B cell (primary cell): ENCODE measurements around the gene SLC9A5. TPM values are rescaled to one million over a fixed set of nuclear protein-coding genes. Genes with fewer than 3 reads are reported as not detected.

Experiments used
- ATAC-seq: fragments of 200-7000 bp; cut with Tn5 transposase; one replicate; pipeline ENCODE4 v1.10.0; 2021; ENCODE audit warnings: low read depth, mild to moderate bottlenecking, moderate number of reproducible peaks, moderate library complexity
- CTCF ChIA-PET: fragments of 350-600 bp; sonication (Branson Sonifier 250); formaldehyde crosslinking; loops from one replicate; lab custom pipeline; 2021; ENCODE audit warnings: antibody characterized with exemption, inconsistent platforms; lab: Charles Lee
- POLR2A ChIA-PET: fragments of 350-600 bp; sonication (Branson Sonifier 250); formaldehyde crosslinking; loops from one replicate; lab custom pipeline; 2021; ENCODE audit warnings: antibody characterized with exemption; lab: Charles Lee
- DNase-seq: peaks from one replicate; pipeline ENCODE4 v3.0.0; 2013
- H2AFZ ChIP-seq: 2 replicates; pipeline ENCODE4 v1.6.1; 2012; ENCODE audit warnings: mild to moderate bottlenecking, low read depth, low read length; ENCODE audit not compliant: insufficient read depth, poor library complexity, severe bottlenecking
- H3K27ac ChIP-seq, 2 donors: 1 replicate in 1 of 2; 2 replicates in 1 of 2; pipeline ENCODE4 v1.5.1; 2012 to 2013; ENCODE audit warnings: low read length in 2 of 2, mild to moderate bottlenecking in 2 of 2, moderate library complexity in 1 of 2
- H3K27me3 ChIP-seq, 4 experiments: fragments of 200-600 bp in 1 of 4; sonication (generic) in 1 of 4; replicated peaks in 1 of 4; 1 replicate in 2 of 4; 2 replicates in 2 of 4; pipeline versions ENCODE4 v1.6.1 to v1.7.0; 2013 to 2016; ENCODE audit warnings: low read length in 3 of 4, mild to moderate bottlenecking in 2 of 4, mixed read lengths in 1 of 4, moderate library complexity in 1 of 4; ENCODE audit not compliant: insufficient read depth in 4 of 4, control insufficient read depth in 3 of 4; ENCODE audit errors: control extremely low read depth in 1 of 4
- H3K36me3 ChIP-seq, 2 experiments: replicated peaks in 1 of 2; 1 replicate in 1 of 2; 2 replicates in 1 of 2; pipeline versions ENCODE4 v1.6.1 to v1.7.1; 2013; ENCODE audit warnings: low read length in 1 of 2; ENCODE audit not compliant: insufficient read depth in 2 of 2, control insufficient read depth in 1 of 2; ENCODE audit errors: control extremely low read depth in 1 of 2, extremely low read depth in 1 of 2
- H3K4me1 ChIP-seq, 2 donors: fragments of 200-600 bp in 1 of 2; sonication (generic) in 1 of 2; 1 replicate in 1 of 2; 2 replicates in 1 of 2; pipeline versions ENCODE4 v1.5.1 to v1.6.1; 2013 to 2017; ENCODE audit warnings: low read length in 2 of 2; ENCODE audit not compliant: control insufficient read depth in 2 of 2, insufficient read depth in 2 of 2
- H3K4me2 ChIP-seq: replicated peaks from 2 replicates; pipeline ENCODE3; 2012; ENCODE audit warnings: mild to moderate bottlenecking, low read depth, low read length; ENCODE audit not compliant: poor library complexity, severe bottlenecking
- H3K4me3 ChIP-seq, 5 experiments: fragments of 200-600 bp in 1 of 5; sonication (generic) in 1 of 5; 1 replicate in 3 of 5; 2 replicates in 2 of 5; pipeline versions ENCODE4 v1.5.1 to v1.7.0; 2011 to 2016; ENCODE audit warnings: low read length in 4 of 5, mild to moderate bottlenecking in 4 of 5, low read depth in 2 of 5, control low read depth in 1 of 5, moderate library complexity in 1 of 5; ENCODE audit not compliant: insufficient read depth in 1 of 5; ENCODE audit errors: control extremely low read depth in 1 of 5, extremely low read depth in 1 of 5
- H3K79me2 ChIP-seq: fragments of 200-600 bp; sonication (generic); one replicate; pipeline ENCODE4 v1.6.0; 2016; ENCODE audit warnings: low read length; ENCODE audit not compliant: control insufficient read depth, insufficient read depth
- H3K9ac ChIP-seq: fragments of 200-600 bp; sonication (generic); 2 replicates; pipeline ENCODE4 v1.6.1; 2017; ENCODE audit warnings: mild to moderate bottlenecking, low read length, moderate library complexity
- H3K9me3 ChIP-seq, 3 donors: one replicate each; pipeline versions ENCODE4 v1.6.1 to v1.7.1; 2013; ENCODE audit warnings: low read length in 2 of 3; ENCODE audit not compliant: control insufficient read depth in 2 of 3, insufficient read depth in 1 of 3; ENCODE audit errors: control extremely low read depth in 1 of 3
- H4K20me1 ChIP-seq: 2 replicates; pipeline ENCODE4 v1.6.0; 2012; ENCODE audit warnings: mild to moderate bottlenecking, low read length; ENCODE audit not compliant: insufficient read depth, control insufficient read depth, poor library complexity, severe bottlenecking
- H3K27ac Mint-ChIP-seq: one replicate; pipeline ENCODE4 v1.8.0; 2021; ENCODE audit warnings: mixed read lengths
- H3K27me3 Mint-ChIP-seq: one replicate; pipeline ENCODE4 v1.8.0; 2021; ENCODE audit warnings: mixed read lengths
- H3K4me1 Mint-ChIP-seq: one replicate; pipeline ENCODE4 v1.8.0; 2021; ENCODE audit warnings: mixed read lengths
- H3K4me3 Mint-ChIP-seq: one replicate; pipeline ENCODE4 v1.8.0; 2021; ENCODE audit warnings: mixed read lengths
- H3K9me3 Mint-ChIP-seq: one replicate; pipeline ENCODE4 v1.8.0; 2022; ENCODE audit warnings: mixed read lengths; ENCODE audit not compliant: insufficient read depth
- CTCF ChIP-seq: fragments of 200-600 bp; IDR thresholded peaks from one replicate; pipeline ENCODE4 v1.8.0; 2022; ENCODE audit warnings: antibody characterized with exemption, mild to moderate bottlenecking
- EZH2 ChIP-seq: IDR thresholded peaks from 2 replicates; pipeline ENCODE4 v1.6.1; 2012; ENCODE audit warnings: borderline replicate concordance, low read depth, mild to moderate bottlenecking, moderate library complexity, low read length; ENCODE audit not compliant: insufficient read depth, poor library complexity, severe bottlenecking
- WGBS: methylation state at CpG from one replicate; pipeline ENCODE4 v1.1.5; 2013; ENCODE audit warnings: missing lambda C conversion rate; ENCODE audit not compliant: insufficient coverage; 5-methylcytosine and 5-hydroxymethylcytosine counted together
- intact Hi-C: fragments of 100-400 bp; cut with micrococcal nuclease; formaldehyde crosslinking; loops from one replicate; pipeline ENCODE4 v1.10.0; 2022
- polyA plus RNA-seq: library from polyadenylated mRNA; depleted of rRNA; stranded (reverse); fragments of >200 nt; gene quantifications from 2 replicates; pipeline ENCODE4 v1.2.3, GENCODE V29; 2012
- total RNA-seq, 2 donors: library from RNA; stranded (reverse); fragments of 120-200 nt in 1 of 2; gene quantifications; 1 replicate in 1 of 2; 2 replicates in 1 of 2; pipeline versions ENCODE4 v1.2.3 to v1.2.4, GENCODE V29; 2013 to 2022

Gene SLC9A5
- total and polyA plus RNA-seq, 2 donors (not counting 1 experiment from before 2014, with no cell fraction given): 1.7 TPM

GRCh38 chr16:67249178-67250044 lies 632 bp downstream of the SLC9A5 start:
- DNase-seq (no peak), ATAC-seq (no peak)
- peaks cover 8% of the 10 kb centered on the region for H4K20me1 ChIP-seq
- Mint-ChIP-seq H3K4me1 (peaks cover 43% of the 10 kb centered on the region), H3K4me3 (peak overlapping the region; percentile 77), H3K9me3 (no peaks in the 10 kb centered on the region), H3K27me3 (peaks cover 9% of the 10 kb centered on the region), H3K27ac (peak overlapping the region; percentile 1)
- no peaks in the 10 kb centered on the region for H3K79me2 ChIP-seq
- intact Hi-C loops: loop anchor here (10.0 kb wide), 1 partner anchor 415 kb away; the partner anchor contains the start of genes ACD, C16orf86, ENKD1 and PARD6A
- H3K9ac ChIP-seq: peak overlapping the region; percentile 81
- CTCF ChIA-PET: interaction anchor here (2.1 to 4.2 kb wide), 3 partner anchors 12 to 64 kb away, joined by 10 to 19 read pairs (median 16); partner anchors contain the start of gene TMEM208
- no peak for TF ChIP-seq CTCF
- no peak for TF ChIP-seq EZH2
- no peaks in the 10 kb centered on the region for H3K9me3 ChIP-seq
- H2AFZ ChIP-seq: peak overlapping the region; percentile 86
- H3K4me2 ChIP-seq: peak overlapping the region; percentile 100
- peaks cover 37 to 44% of the 10 kb centered on the region in 2 donors for H3K4me1 ChIP-seq
- H3K27ac ChIP-seq: no peak overlapping the region
- WGBS: 31% methylated on average over 19 of the region's 22 CpGs
- no peaks in the 10 kb centered on the region for H3K36me3 ChIP-seq
- peak overlapping the region in 4 of 5 experiments; percentile 71 to 97 (median 80) for H3K4me3 ChIP-seq
- POLR2A ChIA-PET: interaction anchor here (3.7 kb wide), 1 partner anchor 22 kb away, joined by 27 read pairs; the partner anchor contains the start of gene TMEM208
- peaks cover 0 to 19% (median 13%) of the 10 kb centered on the region in 4 experiments for H3K27me3 ChIP-seq

- peaks cover 31 to 39% of the 10 kb centered on the region in 2 donors for H3K4me1 ChIP-seq
- ChIA-PET POLR2A (no interaction called here), CTCF (interaction anchor here (4.2 kb wide), 1 partner anchor 12 kb away, joined by 19 read pairs; no protein-coding TSS in a partner anchor)
- DNase-seq (no peak), ATAC-seq (no peak)
- H2AFZ ChIP-seq: no peak overlapping the region
- no peaks in the 10 kb centered on the region for H3K9me3 ChIP-seq
- TF ChIP-seq CTCF (no peak), EZH2 (no peak)
- Mint-ChIP-seq H3K4me3 (peak overlapping the region; percentile 77), H3K9me3 (no peaks in the 10 kb centered on the region), H3K27ac (no peak overlapping the region), H3K4me1 (peaks cover 38% of the 10 kb centered on the region), H3K27me3 (peaks cover 9% of the 10 kb centered on the region)
- no peak overlapping the region for H3K9ac ChIP-seq
- no peaks in the 10 kb centered on the region for H3K79me2 ChIP-seq
- H3K27ac ChIP-seq: no peak overlapping the region
- WGBS: 90% methylated on average over 3 of the region's 4 CpGs
- H4K20me1 ChIP-seq: peaks cover 5% of the 10 kb centered on the region
- intact Hi-C loops: no loop called here
- H3K36me3 ChIP-seq: no peaks in the 10 kb centered on the region
- H3K4me2 ChIP-seq: peak overlapping the region; percentile 100
- peaks cover 0 to 19% (median 13%) of the 10 kb centered on the region in 4 experiments for H3K27me3 ChIP-seq
- H3K4me3 ChIP-seq: no peak overlapping the region
Observed at GRCh38 chr16:67250045-67250327, 1.2 kb downstream of the SLC9A5 start.
